Sigmoid colon (tissue), 7 donors: Measurements from ENCODE around the gene ISL1. TPM values are rescaled to one million over a fixed set of nuclear protein-coding genes. Genes with fewer than 3 reads are reported as not detected.

Experiments
- DNase-seq: peaks from one replicate; pipeline ENCODE4 v3.0.0-alpha.2; 2019
- H3K27ac ChIP-seq, 4 donors: fragments of 200-600 bp; sonication (generic); one replicate each; pipeline ENCODE4 v1.5.1; 2016 to 2019; ENCODE audit warnings: mild to moderate bottlenecking in 1 of 4
- H3K27me3 ChIP-seq, 3 donors: fragments of 200-600 bp; sonication (generic); one replicate each; pipeline ENCODE4 v1.5.1; 2019; ENCODE audit warnings: mild to moderate bottlenecking in 1 of 3
- H3K36me3 ChIP-seq, 4 donors: fragments of 200-600 bp; sonication (generic); one replicate each; pipeline ENCODE4 v1.5.1; 2016 to 2019
- H3K4me1 ChIP-seq, 4 donors: fragments of 200-600 bp; sonication (generic); one replicate each; pipeline ENCODE4 v1.5.1; 2017 to 2019
- H3K4me3 ChIP-seq, 4 donors: fragments of 200-600 bp; sonication (generic); one replicate each; pipeline ENCODE4 v1.5.1; 2017 to 2019; ENCODE audit warnings: mild to moderate bottlenecking in 2 of 4, moderate library complexity in 1 of 4
- H3K9me3 ChIP-seq, 4 donors: fragments of 200-600 bp in 3 of 4; sonication (generic) in 3 of 4; one replicate each; pipeline versions ENCODE4 v1.5.1 to v1.6.1; 2013 to 2019
- CTCF ChIP-seq, 4 experiments: fragments of 450-650 bp in 3 of 4; fragments of 200-600 bp in 1 of 4; IDR thresholded peaks; one replicate each; pipeline ENCODE4 v1.5.1; 2016 to 2019; ENCODE audit warnings: antibody characterized with exemption in 4 of 4, mild to moderate bottlenecking in 3 of 4, moderate library complexity in 2 of 4
- EP300 ChIP-seq, 4 donors: sonication (generic); formaldehyde crosslinking; IDR thresholded peaks; one replicate each; pipeline ENCODE4 v1.6.1; 2017; ENCODE audit warnings: antibody characterized with exemption in 4 of 4
- POLR2A ChIP-seq, 2 donors: fragments of 450-650 bp; IDR thresholded peaks; one replicate each; pipeline ENCODE4 v1.6.1; 2016; ENCODE audit warnings: antibody characterized with exemption in 2 of 2, mild to moderate bottlenecking in 2 of 2, moderate library complexity in 2 of 2
- POLR2AphosphoS5 ChIP-seq, 4 donors: sonication (generic); formaldehyde crosslinking; IDR thresholded peaks; one replicate each; pipeline ENCODE4 v1.6.1; 2017; ENCODE audit warnings: antibody characterized with exemption in 4 of 4
- WGBS, 2 donors: extraction: QIAGEN DNeasy Blood & Tissue Kit; methylation state at CpG; one replicate each; pipeline ENCODE4 v1.1.7; 2013; 5-methylcytosine and 5-hydroxymethylcytosine counted together
- intact Hi-C: fragments of 100-400 bp; cut with DNase I; formaldehyde crosslinking; loops from one replicate; pipeline ENCODE4 v1.15.1; 2023
- polyA plus RNA-seq, 3 donors: library from polyadenylated mRNA; stranded (reverse); fragments of 200-250 nt; gene quantifications; one replicate each; pipeline ENCODE4 v1.2.3, GENCODE V29; 2013
- total RNA-seq, 4 donors: library from RNA; depleted of rRNA; stranded (reverse); fragments of >200 nt; gene quantifications; one replicate each; pipeline ENCODE4 v1.1.0, GENCODE V29; 2016
- donor health status: healthy with polysubstance abuse.
- donor health status: Bipolar disorder and iron deficiency.
- donor health status: healthy.

ISL1 gene
- total and polyA plus RNA-seq, 7 donors, result 0.46 to 1.2 (median 1.1) TPM

- H3K4me1 ChIP-seq, result peaks cover 0 to 9% (median 4%) of the 10 kb centered on the region in 4 donors
- 5 to 7% methylated on average over 57 of the region's 57 CpGs for WGBS, 2 donors
- no peaks in the 10 kb centered on the region for H3K9me3 ChIP-seq
- H3K27ac ChIP-seq, result no peak overlapping the region
- intact Hi-C loops, result no loop called here
- H3K36me3 ChIP-seq, result no peaks in the 10 kb centered on the region
- H3K4me3 ChIP-seq, result peak overlapping the region in 1 of 4 donors; percentile 7
- no peak for DNase-seq
- TF ChIP-seq POLR2A (IDR thresholded peaks at IDR 0.05), result no peak
- no peak for TF ChIP-seq EP300 (IDR thresholded peaks at IDR 0.05)
- no peak for TF ChIP-seq CTCF (IDR thresholded peaks at IDR 0.05)
- no peak for TF ChIP-seq POLR2AphosphoS5 (IDR thresholded peaks at IDR 0.05)
- H3K27me3 ChIP-seq, result peaks cover 0 to 50% (median 9%) of the 10 kb centered on the region in 3 donors
Measured at GRCh38 chr5:51398875-51399642, 15.8 kb downstream of the ISL1 start.

GRCh38 chr5:51399643-51400006, 16.4 kb downstream of the ISL1 start:
- TF ChIP-seq POLR2AphosphoS5 (IDR thresholded peaks at IDR 0.05) (no peak), POLR2A (IDR thresholded peaks at IDR 0.05) (no peak), CTCF (IDR thresholded peaks at IDR 0.05) (no peak), EP300 (IDR thresholded peaks at IDR 0.05) (no peak)
- H3K27me3 ChIP-seq, result peaks cover 0 to 46% (median 9%) of the 10 kb centered on the region in 3 donors
- H3K27ac ChIP-seq, result no peak overlapping the region
- DNase-seq, result no peak
- no peaks in the 10 kb centered on the region for H3K9me3 ChIP-seq
- intact Hi-C loops, result no loop called here
- WGBS, 2 donors, result 20 to 22% methylated on average over 10 of the region's 10 CpGs
- H3K4me3 ChIP-seq, result peak overlapping the region in 1 of 4 donors; percentile 7
- H3K36me3 ChIP-seq, result no peaks in the 10 kb centered on the region
- peaks cover 0 to 9% (median 4%) of the 10 kb centered on the region in 4 donors for H3K4me1 ChIP-seq

GRCh38 chr5:51404255-51404654, 21.0 kb downstream of the ISL1 start:
- TF ChIP-seq POLR2A (IDR thresholded peaks at IDR 0.05), result no peak
- TF ChIP-seq POLR2AphosphoS5 (IDR thresholded peaks at IDR 0.05), result no peak
- TF ChIP-seq EP300 (IDR thresholded peaks at IDR 0.05), result no peak
- TF ChIP-seq CTCF (IDR thresholded peaks at IDR 0.05), result no peak
- Histone ChIP-seq H3K4me1 (peaks cover 0 to 3% (median under 1%) of the 10 kb centered on the region in 4 donors), H3K9me3 (no peaks in the 10 kb centered on the region), H3K27me3 (peaks cover 0 to 10% (median 2%) of the 10 kb centered on the region in 3 donors), H3K27ac (no peak overlapping the region), H3K36me3 (no peaks in the 10 kb centered on the region), H3K4me3 (no peak overlapping the region)
- intact Hi-C loops, result no loop called here
- DNase-seq, result no peak
- 84 to 92% methylated on average over 1 of the region's 1 CpG for WGBS, 2 donors

GRCh38 chr5:51411921-51412325, 28.7 kb downstream of the ISL1 start:
- TF ChIP-seq CTCF (IDR thresholded peaks at IDR 0.05) (no peak), EP300 (IDR thresholded peaks at IDR 0.05) (no peak), POLR2A (IDR thresholded peaks at IDR 0.05) (no peak), POLR2AphosphoS5 (IDR thresholded peaks at IDR 0.05) (no peak)
- intact Hi-C loops, result no loop called here
- Histone ChIP-seq H3K4me1 (no peaks in the 10 kb centered on the region), H3K4me3 (no peak overlapping the region), H3K36me3 (no peaks in the 10 kb centered on the region), H3K27me3 (no peaks in the 10 kb centered on the region), H3K27ac (no peak overlapping the region), H3K9me3 (no peaks in the 10 kb centered on the region)
- WGBS, 2 donors, result 73 to 75% methylated on average over 7 of the region's 7 CpGs
- no peak for DNase-seq
